Ishikawa (cell line): ENCODE data around the gene VSTM2B.

Experiments
- EGR1 ChIP-seq: IDR thresholded peaks from 2 replicates; pipeline ENCODE4 v1.6.1; 2012
- EP300 ChIP-seq: IDR thresholded peaks from 2 replicates; pipeline ENCODE4 v1.6.1; 2012; ENCODE audit warnings: borderline replicate concordance
- FOXM1 ChIP-seq: IDR thresholded peaks from 2 replicates; pipeline ENCODE4 v1.6.1; 2012; ENCODE audit warnings: low read depth, borderline replicate concordance
- TAF1 ChIP-seq: IDR thresholded peaks from 2 replicates; pipeline ENCODE4 v1.6.1; 2012; ENCODE audit warnings: low read depth, mild to moderate bottlenecking
- TCF12 ChIP-seq: IDR thresholded peaks from 2 replicates; pipeline ENCODE4 v1.6.1; 2012; ENCODE audit warnings: low read depth
- YY1 ChIP-seq: IDR thresholded peaks from 2 replicates; pipeline ENCODE4 v1.6.1; 2012; ENCODE audit warnings: low read depth
- ZBTB7A ChIP-seq: IDR thresholded peaks from 2 replicates; pipeline ENCODE4 v1.6.1; 2012; ENCODE audit warnings: low read depth
- TF ChIP-seq, protein P1 (sequence below): IDR thresholded peaks from 2 replicates; pipeline ENCODE4 v1.6.1; 2012

DNA sequence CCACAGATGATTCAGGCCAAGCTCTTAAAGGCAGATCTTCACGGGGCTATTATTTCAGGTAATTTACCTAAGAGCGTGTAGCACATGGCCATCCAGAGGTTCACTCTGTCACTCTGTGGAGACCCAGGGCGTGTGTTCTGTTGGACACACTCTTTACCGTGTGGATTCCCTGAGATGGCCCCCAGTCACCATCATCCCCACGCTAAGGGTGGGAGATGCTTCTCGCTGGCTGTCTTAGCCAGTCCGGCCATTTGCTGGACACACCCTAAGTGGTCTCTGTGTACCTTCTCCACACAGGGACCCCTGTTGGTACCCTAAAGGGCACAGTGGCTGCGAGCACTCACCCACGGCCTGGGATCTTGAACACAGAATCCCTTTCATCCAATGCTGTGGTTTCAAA, 86.3 kb downstream of the VSTM2B start:
- TF ChIP-seq ZBTB7A: no peak
- TF ChIP-seq FOXM1: no peak
- TF ChIP-seq TAF1: no peak
- TF ChIP-seq, protein P1, sequence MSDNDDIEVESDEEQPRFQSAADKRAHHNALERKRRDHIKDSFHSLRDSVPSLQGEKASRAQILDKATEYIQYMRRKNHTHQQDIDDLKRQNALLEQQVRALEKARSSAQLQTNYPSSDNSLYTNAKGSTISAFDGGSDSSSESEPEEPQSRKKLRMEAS: no peak
- no peak for TF ChIP-seq TCF12
- no peak for TF ChIP-seq EGR1
- no peak for TF ChIP-seq YY1
- no peak for TF ChIP-seq EP300
